GM12891 (cell line): Measurements from ENCODE around the gene MAN1A1.

Experiments used
- PAX5 ChIP-seq: IDR thresholded peaks from 2 replicates; pipeline ENCODE4 v1.6.1; 2011; ENCODE audit warnings: low read length, moderate library complexity, mild to moderate bottlenecking; ENCODE audit not compliant: insufficient read depth, severe bottlenecking
- POLR2A ChIP-seq: IDR thresholded peaks from 2 replicates; pipeline ENCODE4 v1.6.1; 2011; ENCODE audit warnings: low read depth, low read length, control low read depth
- POLR2AphosphoS5 ChIP-seq: IDR thresholded peaks from 2 replicates; pipeline ENCODE4 v1.6.1; 2011; ENCODE audit warnings: low read depth, low read length, control low read depth
- POU2F2 ChIP-seq: IDR thresholded peaks from 2 replicates; pipeline ENCODE4 v1.6.1; 2011; ENCODE audit warnings: low read depth, mild to moderate bottlenecking, control low read depth, low read length, moderate library complexity
- SPI1 ChIP-seq: IDR thresholded peaks from 2 replicates; pipeline ENCODE4 v1.6.1; 2011; ENCODE audit warnings: low read depth, low read length, control low read depth
- TAF1 ChIP-seq: IDR thresholded peaks from 2 replicates; pipeline ENCODE4 v1.6.1; 2011; ENCODE audit warnings: low read depth, low read length, control low read depth

DNA sequence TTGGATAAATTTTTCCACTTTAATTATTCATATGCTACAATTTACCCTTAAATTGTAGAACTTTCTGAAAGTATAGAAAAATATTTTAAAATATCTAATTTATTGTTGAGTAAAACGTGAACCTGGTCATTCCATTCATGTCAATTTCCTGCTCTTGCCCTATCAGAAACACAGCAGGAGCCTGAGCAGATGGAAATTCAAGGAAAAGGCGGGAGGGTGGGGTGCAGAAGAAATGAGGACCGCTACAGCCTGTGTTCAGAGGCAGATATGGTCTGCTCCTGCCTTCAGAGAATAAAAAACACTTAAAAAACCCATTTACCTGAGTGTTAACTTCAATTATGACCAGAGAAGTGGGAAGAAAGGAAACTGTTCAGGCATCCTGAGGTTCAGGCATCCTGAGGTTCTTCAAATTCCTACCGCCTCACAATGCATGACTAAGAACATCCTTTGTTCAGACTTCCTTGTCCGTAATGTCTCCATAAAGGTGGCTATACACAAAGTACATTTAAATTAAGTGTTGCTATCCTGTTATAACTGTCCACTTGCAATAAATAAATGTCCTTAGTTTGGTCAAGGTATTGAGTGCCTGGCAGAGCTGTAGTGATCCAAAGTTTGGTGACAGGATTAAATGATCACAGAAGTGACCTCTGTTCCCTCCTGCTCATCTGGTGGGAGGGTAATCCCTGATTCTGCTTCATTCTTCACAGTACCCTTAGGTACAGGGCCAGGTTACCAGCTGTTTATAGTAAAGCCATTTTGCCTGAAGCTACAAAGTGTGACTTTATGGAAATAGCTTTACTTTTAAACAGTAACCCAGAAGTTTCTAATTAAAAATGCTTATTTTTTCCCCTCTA lies 109.1 kb downstream of the MAN1A1 start:
- no peak for TF ChIP-seq POLR2AphosphoS5
- TF ChIP-seq SPI1 = no peak
- no peak for TF ChIP-seq TAF1
- TF ChIP-seq POLR2A = no peak
- TF ChIP-seq PAX5 = no peak
- no peak for TF ChIP-seq POU2F2
